Measurements from ENCODE around the gene ELF1. TPM values are rescaled to one million over a fixed set of nuclear protein-coding genes. Genes with fewer than 3 reads are reported as not detected.

ELF1 gene
- total RNA-seq, result 10 to 100 TPM; 66.9 to 96.2 (median 72.1) TPM

DNA sequence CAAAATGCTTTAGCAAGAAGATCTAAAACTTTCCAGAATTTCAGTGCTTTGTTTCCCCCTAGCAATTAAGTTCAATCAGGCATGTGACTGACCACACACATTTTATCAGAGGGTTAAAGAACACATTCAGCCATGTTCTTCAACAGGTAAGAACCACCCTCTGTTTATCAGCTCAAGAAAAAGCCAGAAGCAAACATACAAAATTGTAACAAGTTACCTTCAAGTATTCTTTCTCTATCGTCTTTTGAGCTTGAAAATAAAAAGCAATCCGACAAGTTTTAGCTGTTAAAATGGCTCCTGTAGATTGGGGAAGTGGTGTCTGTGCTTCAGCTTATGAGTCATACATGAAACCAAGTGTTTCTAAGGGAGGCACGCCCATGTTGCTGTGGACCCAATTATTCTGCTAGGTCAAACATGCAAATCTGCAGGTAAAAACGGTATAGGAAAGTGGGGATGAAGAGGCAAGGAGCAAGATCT, at the start of gene ELF1:
TSS of gene ELF1 (minus strand) at position 306 of the 477 bp plus-strand sequence. CDS start 37,262 bp downstream, outside the sequence.
- Histone ChIP-seq H3K27ac (replicated peaks in 1 of 4) (peak within 1 kb of the TSS; percentile 38 to 61 (median 58)), H3K36me3 (no peaks in the 10 kb centered on the region), H3K4me3 (peak within 1 kb of the TSS; percentile 15 to 36 (median 24)), H3K9me3 (no peaks in the 10 kb centered on the region), H3K27me3 (no peaks in the 10 kb centered on the region), H3K4me1 (peaks cover 17 to 49% (median 41%) of the 10 kb centered on the region in 4 donors)
- WGBS, result 42% methylated on average over 4 of the region's 4 CpGs
- TF ChIP-seq POLR2AphosphoS5 (IDR thresholded peaks at IDR 0.05) (peak in 1 of 2 donors; percentile 30), POLR2A (IDR thresholded peaks at IDR 0.05; ENCODE audit: low read depth) (no peak)
- intact Hi-C loops (cut with DNase I), result no loop called here
- no peak for DNase-seq (ENCODE audit: extremely low spot score)

DNA sequence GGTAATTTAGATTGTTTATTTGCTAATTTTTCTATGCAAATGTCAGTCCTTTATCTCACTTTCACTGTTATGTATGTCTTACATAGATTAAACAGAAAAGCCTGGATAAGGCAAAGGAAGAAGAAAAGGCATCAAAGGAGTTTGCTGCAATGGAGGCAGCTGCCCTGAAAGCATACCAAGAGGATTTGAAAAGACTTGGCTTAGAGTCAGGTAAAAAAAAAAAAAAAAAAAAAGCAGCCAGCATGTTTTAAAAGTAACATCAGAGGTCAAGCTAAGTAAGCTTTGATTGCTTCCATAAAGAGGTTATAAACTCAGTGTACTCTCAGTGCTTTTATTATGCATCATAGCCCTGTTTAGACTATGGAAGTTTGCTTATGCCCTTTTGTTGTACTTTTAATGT, 46.0 kb upstream of the ELF1 start:
- no peak for DNase-seq (ENCODE audit: extremely low spot score)
- Histone ChIP-seq H3K4me3 (peak overlapping the region in 2 of 4 donors; percentile 7 to 22), H3K36me3 (peaks cover 30 to 51% (median 38%) of the 10 kb centered on the region in 4 donors), H3K9me3 (no peaks in the 10 kb centered on the region), H3K27ac (replicated peaks in 1 of 4) (peak overlapping the region; percentile 95 to 99 (median 99)), H3K27me3 (no peaks in the 10 kb centered on the region), H3K4me1 (peaks cover 29 to 43% (median 41%) of the 10 kb centered on the region in 4 donors)
- TF ChIP-seq POLR2AphosphoS5 (IDR thresholded peaks at IDR 0.05), result peak in 1 of 2 donors; percentile 40
- TF ChIP-seq EP300 (IDR thresholded peaks at IDR 0.05), result no peak
- intact Hi-C loops (cut with DNase I), result loop anchor here (10.0 kb wide), 2 partner anchors 290 to 980 kb away; partner anchors contain the start of genes DGKH and MRPS31

DNA sequence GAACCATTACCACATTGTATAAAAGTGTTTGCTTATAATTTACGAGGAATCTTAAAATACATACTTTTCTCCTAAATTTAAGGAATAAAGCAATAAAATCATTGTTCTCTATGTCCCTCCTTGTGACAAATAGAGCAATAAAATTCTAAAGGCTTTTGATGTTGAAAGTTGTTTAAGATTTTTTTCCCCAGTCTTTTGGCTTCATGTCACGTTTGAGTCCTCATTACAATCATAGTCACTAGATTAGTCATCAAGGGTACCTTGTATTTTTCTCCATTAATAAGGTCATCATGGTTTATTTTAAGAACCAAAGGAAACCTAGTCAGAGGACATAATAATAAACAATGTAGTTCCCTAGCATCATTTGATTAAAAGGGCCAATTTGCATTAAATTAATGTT, 45.4 kb upstream of the ELF1 start:
- Histone ChIP-seq H3K4me3 (peak overlapping the region in 3 of 4 donors; percentile 7 to 22 (median 19)), H3K36me3 (peaks cover 25 to 45% (median 33%) of the 10 kb centered on the region in 4 donors), H3K9me3 (no peaks in the 10 kb centered on the region), H3K4me1 (peaks cover 29 to 43% (median 41%) of the 10 kb centered on the region in 4 donors), H3K27ac (replicated peaks in 1 of 4) (peak overlapping the region; percentile 95 to 99 (median 99)), H3K27me3 (no peaks in the 10 kb centered on the region)
- intact Hi-C loops (cut with DNase I), result loop anchor here (5.0 to 10.0 kb wide), 3 partner anchors 142 to 980 kb away; partner anchors contain the start of genes DGKH and MRPS31
- WGBS, result 38% methylated on average over 2 of the region's 2 CpGs
- TF ChIP-seq EP300 (IDR thresholded peaks at IDR 0.05) (no peak), POLR2AphosphoS5 (IDR thresholded peaks at IDR 0.05) (no peak), POLR2A (IDR thresholded peaks at IDR 0.05; ENCODE audit: low read depth) (no peak)
- TF ChIP-seq, protein P1, sequence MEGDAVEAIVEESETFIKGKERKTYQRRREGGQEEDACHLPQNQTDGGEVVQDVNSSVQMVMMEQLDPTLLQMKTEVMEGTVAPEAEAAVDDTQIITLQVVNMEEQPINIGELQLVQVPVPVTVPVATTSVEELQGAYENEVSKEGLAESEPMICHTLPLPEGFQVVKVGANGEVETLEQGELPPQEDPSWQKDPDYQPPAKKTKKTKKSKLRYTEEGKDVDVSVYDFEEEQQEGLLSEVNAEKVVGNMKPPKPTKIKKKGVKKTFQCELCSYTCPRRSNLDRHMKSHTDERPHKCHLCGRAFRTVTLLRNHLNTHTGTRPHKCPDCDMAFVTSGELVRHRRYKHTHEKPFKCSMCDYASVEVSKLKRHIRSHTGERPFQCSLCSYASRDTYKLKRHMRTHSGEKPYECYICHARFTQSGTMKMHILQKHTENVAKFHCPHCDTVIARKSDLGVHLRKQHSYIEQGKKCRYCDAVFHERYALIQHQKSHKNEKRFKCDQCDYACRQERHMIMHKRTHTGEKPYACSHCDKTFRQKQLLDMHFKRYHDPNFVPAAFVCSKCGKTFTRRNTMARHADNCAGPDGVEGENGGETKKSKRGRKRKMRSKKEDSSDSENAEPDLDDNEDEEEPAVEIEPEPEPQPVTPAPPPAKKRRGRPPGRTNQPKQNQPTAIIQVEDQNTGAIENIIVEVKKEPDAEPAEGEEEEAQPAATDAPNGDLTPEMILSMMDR (IDR thresholded peaks at IDR 0.05), result no peak
- no peak for DNase-seq (ENCODE audit: extremely low spot score)

GRCh38 chr13:41061914-41062837, 43.1 kb upstream of the ELF1 start:
- WGBS, result 5% methylated on average over 17 of the region's 24 CpGs
- H3K27ac ChIP-seq (replicated peaks in 1 of 4), result peak overlapping the region; percentile 95 to 99 (median 99)
- intact Hi-C loops (cut with DNase I), result loop anchor here (5.0 to 10.0 kb wide), 3 partner anchors 140 to 983 kb away; partner anchors contain the start of genes DGKH and MRPS31
- no peak for TF ChIP-seq EP300 (IDR thresholded peaks at IDR 0.05)
- TF ChIP-seq POLR2AphosphoS5 (IDR thresholded peaks at IDR 0.05), result no peak
- TF ChIP-seq POLR2A (IDR thresholded peaks at IDR 0.05; ENCODE audit: low read depth), result no peak
- H3K27me3 ChIP-seq, result no peaks in the 10 kb centered on the region
- no peaks in the 10 kb centered on the region for H3K9me3 ChIP-seq
- peaks cover 46 to 65% (median 62%) of the 10 kb centered on the region in 4 donors for H3K4me1 ChIP-seq
- peak overlapping the region; percentile 77 to 89 (median 82) for H3K4me3 ChIP-seq
- no peak for DNase-seq (ENCODE audit: extremely low spot score)
- peaks cover 6 to 22% (median 13%) of the 10 kb centered on the region in 4 donors for H3K36me3 ChIP-seq

GRCh38 chr13:41061075-41061913, 42.2 kb upstream of the ELF1 start, which contains the start of gene WBP4:
Gene WBP4 (plus strand): TSS chr13:41061509. CDS start chr13:41061674, 165 bp downstream.
- peaks cover 54 to 73% (median 69%) of the 10 kb centered on the region in 4 donors for H3K4me1 ChIP-seq
- WGBS, result under 1% methylated on average over 57 of the region's 71 CpGs
- no peaks in the 10 kb centered on the region for H3K27me3 ChIP-seq
- H3K36me3 ChIP-seq, result peaks cover 0 to 13% (median 5%) of the 10 kb centered on the region in 4 donors
- peak within 1 kb of the TSS; percentile 77 to 89 (median 82) for H3K4me3 ChIP-seq
- TF ChIP-seq, protein P1 (IDR thresholded peaks at IDR 0.05), result peak in 1 of 3 experiments; percentile 31
- TF ChIP-seq POLR2A (IDR thresholded peaks at IDR 0.05; ENCODE audit: low read depth) (peak; percentile 65), EP300 (IDR thresholded peaks at IDR 0.05) (no peak), POLR2AphosphoS5 (IDR thresholded peaks at IDR 0.05) (peak; percentile 91)
- intact Hi-C loops (cut with DNase I), result loop anchor here (5.0 to 10.0 kb wide), 3 partner anchors 139 to 984 kb away; partner anchors contain the start of genes DGKH and MRPS31
- no peaks in the 10 kb centered on the region for H3K9me3 ChIP-seq
- peak within 1 kb of the TSS; percentile 95 to 99 (median 99) for H3K27ac ChIP-seq (replicated peaks in 1 of 4)
- peak; percentile 98 for DNase-seq (ENCODE audit: extremely low spot score)

Data from esophagus muscularis mucosa (tissue), 4 donors.